ENCODE measurements around the gene MICU1. TPM values are rescaled to one million over a fixed set of nuclear protein-coding genes. Genes with fewer than 3 reads are reported as not detected.

MICU1 gene
- total and polyA plus RNA-seq, 2 of the 13 experiments (the other 11 are each of a cell fraction or from before 2014, with no cell fraction given), result 32.5 to 56.1 TPM

DNA sequence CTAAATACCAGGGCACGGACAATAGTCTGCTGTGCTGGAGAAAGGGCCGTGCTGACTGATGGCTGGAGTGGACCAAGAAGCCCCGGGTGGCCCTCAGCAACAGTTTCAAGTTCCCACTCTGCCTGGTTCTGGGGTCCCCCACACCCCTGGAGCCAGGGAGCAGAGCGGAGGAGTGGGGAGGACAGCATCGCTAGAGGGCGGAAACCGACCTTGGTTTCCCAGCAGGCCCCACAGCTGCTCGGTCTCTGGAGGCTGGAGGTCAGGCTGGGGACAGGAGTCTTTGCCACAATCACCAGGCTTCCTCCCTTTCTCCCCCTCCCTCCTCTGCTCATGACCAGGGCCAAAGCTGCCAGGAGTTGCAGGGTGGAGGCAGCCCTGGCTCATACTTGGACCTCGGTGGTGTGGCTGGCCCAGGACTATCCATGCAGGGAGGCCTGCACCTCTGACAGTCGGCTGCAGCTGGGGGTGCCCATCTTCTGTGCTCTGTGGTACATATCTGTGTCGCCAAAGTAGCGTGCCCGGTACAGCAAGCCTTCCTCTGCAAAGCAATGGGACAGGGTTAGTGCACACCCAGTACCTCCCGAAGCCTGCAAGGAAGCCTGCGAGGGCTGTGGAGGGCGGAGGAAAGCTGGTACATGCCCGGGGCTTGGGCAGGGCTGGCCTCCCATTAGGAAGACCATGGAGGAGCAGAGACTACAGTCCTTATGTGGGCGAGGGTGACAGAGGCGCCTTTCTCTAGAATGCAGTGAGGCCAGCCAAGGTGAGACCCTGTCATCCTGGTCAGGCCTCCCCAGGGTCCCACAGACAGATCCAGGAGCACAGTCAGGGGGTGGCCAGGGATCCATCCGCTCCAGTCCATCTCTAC is 290.3 kb downstream of the MICU1 start:
- no peaks in the 10 kb centered on the region for H3K27me3 ChIP-seq (ENCODE audit: control insufficient read depth in 1 of 2, insufficient read depth in 2 of 2, low read length in 2 of 2)
- no peak overlapping the region for H2AFZ ChIP-seq (ENCODE audit: low read length)
- no TSS peak for BruUV-seq (replicated peaks)
- no peaks in the 10 kb centered on the region for H3K79me2 ChIP-seq (ENCODE audit: insufficient read depth, low read length)
- peak overlapping the region; percentile 65 for H3K9ac ChIP-seq (ENCODE audit: insufficient read depth, low read depth, low read length)
- in situ Hi-C loops (cut with HindIII; ENCODE audit: extremely low pct_ligation_motif_present, low pct_unique_long_range_greater_than_20kb), result loop anchor here (10.0 to 25.0 kb wide), 2 partner anchors 248 to 371 kb away; partner anchors contain the start of genes CHST3 and SPOCK2
- WGBS (ENCODE audit: low lambda C conversion rate), result 100% methylated on average over 10 of the region's 20 CpGs
- peak overlapping the region; percentile 91 for H3K27ac ChIP-seq (ENCODE audit: extremely low read length, insufficient read depth, low read length)
- peaks cover 62% of the 10 kb centered on the region for H3K4me1 ChIP-seq (ENCODE audit: insufficient read depth, low read length)
- peaks cover 11 to 31% of the 10 kb centered on the region in 2 experiments for H3K36me3 ChIP-seq (replicated peaks in 1 of 2; ENCODE audit: control insufficient read depth in 1 of 2, insufficient read depth in 2 of 2, low read length in 2 of 2)
- intact Hi-C loops (cut with micrococcal nuclease; ENCODE audit: unreplicated experiment), result loop anchor here (2.0 to 5.0 kb wide), 2 partner anchors 63 to 288 kb away; partner anchors contain the start of gene DDIT4
- ChIA-PET POLR2A (interaction anchor here (1.0 to 2.1 kb wide), 4 partner anchors 10 to 61 kb away, joined by 3 to 16 read pairs (median 6); partner anchors contain the start of genes DDIT4 and DNAJB12), CTCF (ENCODE audit: low intra/inter-chr PET ratio, low total read pairs) (interaction anchor here (2.0 kb wide), 1 partner anchor 209 kb away, joined by 7 read pairs; no protein-coding TSS in a partner anchor)
- H3K4me3 ChIP-seq (replicated peaks in 1 of 3; ENCODE audit: insufficient read depth in 1 of 3, low read depth in 2 of 3, low read length in 3 of 3), result peak overlapping the region in 1 of 3 experiments; percentile 1; a peak in 1 of 6 replicates
- ATAC-seq (peak; percentile 2), DNase-seq (ENCODE audit: low spot score) (no peak), FAIRE-seq (no peak)
- H4K20me1 ChIP-seq (ENCODE audit: insufficient read depth, low read length), result no peaks in the 10 kb centered on the region
- no peaks in the 10 kb centered on the region for H3K9me3 ChIP-seq (ENCODE audit: low read length)
- H3K4me2 ChIP-seq (ENCODE audit: low read depth, low read length), result peak overlapping the region; percentile 47; the same call in 1 of the 2 replicates
- TF ChIP-seq HDAC1 (CRISPR knock-in tag; IDR thresholded peaks at IDR 0.05) (no peak), TRAFD1 (CRISPR knock-in tag; IDR thresholded peaks at IDR 0.05; ENCODE audit: borderline replicate concordance) (no peak), ZNF501 (CRISPR knock-in tag; IDR thresholded peaks at IDR 0.05) (no peak), ZNF713 (CRISPR knock-in tag; IDR thresholded peaks at IDR 0.05) (no peak), ZNF143 (CRISPR knock-in tag; IDR thresholded peaks at IDR 0.05) (peak; percentile 65; the same call in 1 of the 2 replicates), POLR2G (IDR thresholded peaks at IDR 0.05; ENCODE audit: low read depth, low read length) (no peak), ZNF451 (CRISPR knock-in tag; IDR thresholded peaks at IDR 0.05) (no peak), ZNF275 (CRISPR knock-in tag; IDR thresholded peaks at IDR 0.05; ENCODE audit: borderline replicate concordance) (no peak), ASH2L (IDR thresholded peaks at IDR 0.05; ENCODE audit: insufficient read length, low read depth, low read length) (peak; percentile 34), ONECUT2 (CRISPR knock-in tag; IDR thresholded peaks at IDR 0.05) (no peak), ZNF703 (CRISPR knock-in tag; IDR thresholded peaks at IDR 0.05; ENCODE audit: borderline replicate concordance) (no peak), CAMTA2 (CRISPR knock-in tag; IDR thresholded peaks at IDR 0.05; ENCODE audit: borderline replicate concordance) (no peak), HES4 (CRISPR knock-in tag; IDR thresholded peaks at IDR 0.05; ENCODE audit: borderline replicate concordance) (no peak)
- TF ChIP-seq, protein P1, sequence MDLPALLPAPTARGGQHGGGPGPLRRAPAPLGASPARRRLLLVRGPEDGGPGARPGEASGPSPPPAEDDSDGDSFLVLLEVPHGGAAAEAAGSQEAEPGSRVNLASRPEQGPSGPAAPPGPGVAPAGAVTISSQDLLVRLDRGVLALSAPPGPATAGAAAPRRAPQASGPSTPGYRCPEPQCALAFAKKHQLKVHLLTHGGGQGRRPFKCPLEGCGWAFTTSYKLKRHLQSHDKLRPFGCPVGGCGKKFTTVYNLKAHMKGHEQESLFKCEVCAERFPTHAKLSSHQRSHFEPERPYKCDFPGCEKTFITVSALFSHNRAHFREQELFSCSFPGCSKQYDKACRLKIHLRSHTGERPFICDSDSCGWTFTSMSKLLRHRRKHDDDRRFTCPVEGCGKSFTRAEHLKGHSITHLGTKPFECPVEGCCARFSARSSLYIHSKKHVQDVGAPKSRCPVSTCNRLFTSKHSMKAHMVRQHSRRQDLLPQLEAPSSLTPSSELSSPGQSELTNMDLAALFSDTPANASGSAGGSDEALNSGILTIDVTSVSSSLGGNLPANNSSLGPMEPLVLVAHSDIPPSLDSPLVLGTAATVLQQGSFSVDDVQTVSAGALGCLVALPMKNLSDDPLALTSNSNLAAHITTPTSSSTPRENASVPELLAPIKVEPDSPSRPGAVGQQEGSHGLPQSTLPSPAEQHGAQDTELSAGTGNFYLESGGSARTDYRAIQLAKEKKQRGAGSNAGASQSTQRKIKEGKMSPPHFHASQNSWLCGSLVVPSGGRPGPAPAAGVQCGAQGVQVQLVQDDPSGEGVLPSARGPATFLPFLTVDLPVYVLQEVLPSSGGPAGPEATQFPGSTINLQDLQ (CRISPR knock-in tag; IDR thresholded peaks at IDR 0.05), result 0 out of 2 replicates have a peak, but pooled peaks have one; percentile 14
- TF ChIP-seq, protein P2, sequence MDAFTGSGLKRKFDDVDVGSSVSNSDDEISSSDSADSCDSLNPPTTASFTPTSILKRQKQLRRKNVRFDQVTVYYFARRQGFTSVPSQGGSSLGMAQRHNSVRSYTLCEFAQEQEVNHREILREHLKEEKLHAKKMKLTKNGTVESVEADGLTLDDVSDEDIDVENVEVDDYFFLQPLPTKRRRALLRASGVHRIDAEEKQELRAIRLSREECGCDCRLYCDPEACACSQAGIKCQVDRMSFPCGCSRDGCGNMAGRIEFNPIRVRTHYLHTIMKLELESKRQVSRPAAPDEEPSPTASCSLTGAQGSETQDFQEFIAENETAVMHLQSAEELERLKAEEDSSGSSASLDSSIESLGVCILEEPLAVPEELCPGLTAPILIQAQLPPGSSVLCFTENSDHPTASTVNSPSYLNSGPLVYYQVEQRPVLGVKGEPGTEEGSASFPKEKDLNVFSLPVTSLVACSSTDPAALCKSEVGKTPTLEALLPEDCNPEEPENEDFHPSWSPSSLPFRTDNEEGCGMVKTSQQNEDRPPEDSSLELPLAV (CRISPR knock-in tag; conservative IDR thresholded peaks at IDR 0.05; ENCODE audit: low read depth), result no peak

Data from HepG2 (cell line).